GM23248 (cell line): ENCODE data around the gene PIM3. TPM values are rescaled to one million over a fixed set of nuclear protein-coding genes. Genes with fewer than 3 reads are reported as not detected.
"Not testable (repeated sequence)": the region's sequence is repeated elsewhere in the genome, so short reads cannot be mapped to it uniquely, and the experiment has no call there.

Source experiments
- DNase-seq: peaks from one replicate; pipeline ENCODE4 v3.0.0-alpha.2; 2015
- H2AFZ ChIP-seq: fragments of 200-600 bp; sonication (generic); 2 replicates; pipeline ENCODE4 v1.6.1; 2016; ENCODE audit warnings: antibody characterized with exemption
- H3F3A ChIP-seq: fragments of 200-600 bp; sonication (generic); 2 replicates; pipeline ENCODE4 v1.6.1; 2016; ENCODE audit warnings: mild to moderate bottlenecking, antibody characterized with exemption, mixed run types; ENCODE audit not compliant: insufficient read depth
- H3K27ac ChIP-seq: fragments of 200-600 bp; sonication (generic); 2 replicates; pipeline ENCODE4 v1.5.1; 2016; ENCODE audit warnings: mild to moderate bottlenecking
- H3K27me3 ChIP-seq: fragments of 200-600 bp; sonication (generic); replicated peaks from 2 replicates; pipeline ENCODE4 v1.6.1; 2016; ENCODE audit warnings: mild to moderate bottlenecking; ENCODE audit not compliant: insufficient read depth
- H3K36me3 ChIP-seq: fragments of 200-600 bp; sonication (generic); 2 replicates; pipeline ENCODE4 v1.6.1; 2016; ENCODE audit warnings: low read depth, mild to moderate bottlenecking
- H3K4me1 ChIP-seq: fragments of 200-600 bp; sonication (generic); 2 replicates; pipeline ENCODE4 v1.6.1; 2016; ENCODE audit warnings: mild to moderate bottlenecking; ENCODE audit not compliant: insufficient read depth
- H3K4me2 ChIP-seq: fragments of 200-600 bp; sonication (generic); one replicate; pipeline ENCODE4 v1.6.1; 2016; ENCODE audit warnings: mild to moderate bottlenecking; ENCODE audit not compliant: unreplicated experiment
- H3K4me3 ChIP-seq: fragments of 200-600 bp; sonication (generic); 2 replicates; pipeline ENCODE4 v1.5.1; 2016; ENCODE audit warnings: mild to moderate bottlenecking
- H3K79me2 ChIP-seq: fragments of 200-600 bp; sonication (generic); 2 replicates; pipeline ENCODE4 v1.6.1; 2016; ENCODE audit warnings: mild to moderate bottlenecking; ENCODE audit not compliant: insufficient read depth
- H3K9ac ChIP-seq: fragments of 200-600 bp; sonication (generic); 2 replicates; pipeline ENCODE4 v1.6.1; 2016; ENCODE audit warnings: mild to moderate bottlenecking
- H3K9me2 ChIP-seq: fragments of 200-600 bp; sonication (generic); 2 replicates; pipeline ENCODE4 v1.6.1; 2016; ENCODE audit warnings: mixed run types, mild to moderate bottlenecking, moderate library complexity; ENCODE audit not compliant: insufficient read depth
- H3K9me3 ChIP-seq: fragments of 200-600 bp; sonication (generic); one replicate; pipeline ENCODE4 v1.6.1; 2017; ENCODE audit warnings: low read depth
- H4K20me1 ChIP-seq: fragments of 200-600 bp; sonication (generic); 2 replicates; pipeline ENCODE4 v1.6.0; 2016; ENCODE audit not compliant: insufficient read depth
- EZH2 ChIP-seq: fragments of 200-600 bp; sonication (generic); IDR thresholded peaks from 2 replicates; pipeline ENCODE4 v1.6.1; 2018; ENCODE audit warnings: antibody characterized with exemption, mild to moderate bottlenecking; ENCODE audit not compliant: insufficient read depth, poor library complexity, severe bottlenecking
- EZH2phosphoT487 ChIP-seq: fragments of 200-600 bp; sonication (generic); IDR thresholded peaks from 2 replicates; pipeline ENCODE4 v1.6.1; 2018; ENCODE audit warnings: antibody characterized with exemption, moderate library complexity, mild to moderate bottlenecking, low read depth; ENCODE audit not compliant: insufficient read depth
- WGBS, 2 experiments: methylation state at CpG; one replicate each; pipeline ENCODE4 v1.1.6; 2015 to 2017; ENCODE audit warnings: low lambda C conversion rate in 2 of 2, low coverage in 1 of 2; ENCODE audit errors: missing lambda C conversion rate in 2 of 2; 5-methylcytosine and 5-hydroxymethylcytosine counted together
- in situ Hi-C: fragments of 300-500 bp; cut with MboI; formaldehyde crosslinking; loops from 2 replicates; pipeline ENCODE4 v1.15.0; 2020
- polyA plus RNA-seq: library from polyadenylated mRNA; unstranded; fragments of >200 nt; fragmentation: Nextera tagmentation; extraction: Ambion mirVana; gene quantifications from 2 replicates; pipeline ENCODE4 v1.2.1, GENCODE V29; 2016
- total RNA-seq: library from RNA; depleted of rRNA; stranded (reverse); fragments of >200 nt; shearing (Covaris generic); gene quantifications from 2 replicates; pipeline ENCODE4 v1.2.3, GENCODE V29; 2014

PIM3 gene
- total and polyA plus RNA-seq, 2 experiments from 2014 or later = 10.8 to 16.2 TPM

DNA sequence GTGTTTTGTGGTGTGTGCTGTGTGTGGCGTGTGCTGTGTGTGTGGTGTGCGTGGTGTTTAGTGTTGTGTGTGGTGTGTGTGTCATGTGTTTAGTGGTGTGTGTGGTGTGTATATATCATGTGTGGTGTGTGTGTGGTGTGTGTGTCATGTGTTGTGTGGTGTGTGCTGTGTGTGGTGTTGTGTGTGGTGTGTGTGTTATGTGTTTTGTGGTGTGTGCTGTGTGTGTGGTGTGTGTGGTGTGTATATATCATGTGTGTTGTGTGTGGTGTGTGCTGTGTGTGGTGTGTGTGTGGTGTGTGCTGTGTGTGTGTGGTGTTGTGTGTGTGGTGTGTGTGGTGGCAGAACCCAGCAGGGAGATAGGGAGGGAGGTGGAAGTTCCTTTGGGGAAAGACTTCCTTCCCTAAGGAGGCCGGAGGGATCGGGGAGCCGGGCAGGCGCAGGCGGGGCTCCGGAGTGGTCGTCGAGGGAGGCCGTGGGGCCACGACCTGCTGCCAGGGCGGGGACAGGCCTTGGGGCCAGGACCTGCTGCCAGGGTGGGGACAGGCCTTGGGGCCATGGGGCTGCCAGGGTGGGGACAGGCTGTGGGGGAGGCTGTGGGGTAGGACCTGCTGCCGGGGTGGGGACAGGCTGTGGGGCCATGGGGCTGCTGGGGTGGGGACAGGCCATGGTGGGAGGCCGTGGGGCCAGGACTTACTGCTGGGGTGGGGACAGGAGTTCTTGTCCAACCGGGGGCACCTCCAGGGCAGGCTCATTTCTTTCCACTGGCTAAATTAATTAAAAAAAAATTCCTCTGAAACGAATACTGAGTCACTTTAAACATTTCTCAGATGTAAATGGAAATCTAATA is 15.2 kb downstream of the PIM3 start:
- no peak overlapping the region for H3K27ac ChIP-seq
- peaks cover 16% of the 10 kb centered on the region for H3F3A ChIP-seq
- 9 to 14% methylated on average over 13 to 17 of the region's 17 CpGs for WGBS, 2 experiments
- H3K9ac ChIP-seq = no peak overlapping the region
- TF ChIP-seq EZH2 = no peak
- no peak for TF ChIP-seq EZH2phosphoT487
- no peaks in the 10 kb centered on the region for H3K36me3 ChIP-seq
- H3K4me3 ChIP-seq = no peak overlapping the region
- no peaks in the 10 kb centered on the region for H3K4me1 ChIP-seq
- no peaks in the 10 kb centered on the region for H3K27me3 ChIP-seq
- no peaks in the 10 kb centered on the region for H4K20me1 ChIP-seq
- H3K79me2 ChIP-seq = no peaks in the 10 kb centered on the region
- H3K9me3 ChIP-seq = no peaks in the 10 kb centered on the region
- no peaks in the 10 kb centered on the region for H3K9me2 ChIP-seq
- H2AFZ ChIP-seq = no peak overlapping the region
- peak; percentile 28 for DNase-seq
- in situ Hi-C loops = no loop called here
- H3K4me2 ChIP-seq = no peak overlapping the region

DNA sequence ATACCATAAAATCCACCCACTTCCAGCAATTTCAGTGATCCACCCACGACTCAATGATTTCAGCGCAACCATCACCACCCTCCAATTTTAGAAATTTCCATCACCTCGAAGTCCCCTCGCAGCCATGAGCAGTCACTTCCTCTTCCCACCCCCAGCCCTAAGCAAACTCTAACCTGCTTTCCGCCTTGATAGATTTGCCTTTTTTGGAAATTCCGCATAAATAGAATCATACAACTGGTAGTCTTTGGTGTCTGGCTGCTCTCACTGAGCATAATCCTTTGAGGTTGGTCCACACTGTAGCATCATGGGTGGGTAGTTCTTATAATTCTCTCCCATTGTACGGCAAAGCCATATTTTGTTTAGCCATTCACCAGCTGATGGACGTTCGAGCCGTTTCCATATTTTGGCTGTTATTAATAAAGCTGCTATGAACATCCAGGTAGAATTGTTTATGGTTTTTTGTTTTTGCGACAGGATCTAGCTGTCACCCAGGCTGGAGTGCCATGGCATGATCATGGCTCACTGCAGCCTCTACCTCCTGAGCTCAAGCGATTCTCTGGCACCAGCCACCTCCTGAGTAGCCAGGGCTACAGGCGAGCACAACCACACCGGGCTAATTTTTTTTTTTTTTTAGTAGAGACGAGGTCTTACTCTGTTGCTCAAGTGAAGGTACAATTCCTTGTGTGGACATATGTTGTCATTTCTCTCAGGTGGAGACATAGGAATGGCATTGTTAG is 16.0 kb downstream of the PIM3 start:
- Histone ChIP-seq H2AFZ (no peak overlapping the region), H3K27me3 (no peaks in the 10 kb centered on the region), H3K27ac (no peak overlapping the region), H3K36me3 (no peaks in the 10 kb centered on the region), H3K9ac (no peak overlapping the region), H3K9me3 (no peaks in the 10 kb centered on the region), H4K20me1 (no peaks in the 10 kb centered on the region), H3K79me2 (no peaks in the 10 kb centered on the region), H3F3A (peaks cover 16% of the 10 kb centered on the region), H3K4me3 (no peak overlapping the region), H3K9me2 (no peaks in the 10 kb centered on the region), H3K4me2 (no peak overlapping the region), H3K4me1 (no peaks in the 10 kb centered on the region)
- WGBS, 2 experiments = 51 to 56% methylated on average over 15 of the region's 15 CpGs
- in situ Hi-C loops = no loop called here
- no peak for DNase-seq
- TF ChIP-seq EZH2phosphoT487 = no peak
- no peak for TF ChIP-seq EZH2

DNA sequence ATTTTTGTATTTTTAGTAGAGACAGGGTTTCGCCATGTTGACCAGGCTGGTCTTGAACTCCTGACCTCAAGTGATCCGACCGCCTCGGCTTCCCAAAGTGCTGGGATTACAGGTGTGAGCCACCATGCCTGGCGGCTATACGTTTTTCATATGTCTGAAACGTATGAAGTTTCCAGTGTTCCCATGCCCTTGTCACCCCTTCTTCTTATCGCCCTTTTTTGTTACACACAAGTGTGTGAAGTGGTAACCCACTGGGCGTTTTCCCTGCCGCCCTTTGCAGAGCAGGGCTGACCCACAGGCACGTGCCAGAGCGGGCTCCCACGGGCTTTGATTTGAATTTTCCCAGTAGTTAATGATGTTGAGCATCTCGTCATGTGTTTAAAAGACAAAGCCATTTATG is 17.0 kb downstream of the PIM3 start:
- Histone ChIP-seq H3K27ac (no peak overlapping the region), H3K4me2 (no peak overlapping the region), H3F3A (peaks cover 16% of the 10 kb centered on the region), H3K27me3 (0 out of 2 replicates have a peak, but pooled peaks cover under 1% of the 10 kb centered on the region), H3K79me2 (no peaks in the 10 kb centered on the region), H2AFZ (no peak overlapping the region), H3K4me1 (no peaks in the 10 kb centered on the region), H4K20me1 (no peaks in the 10 kb centered on the region), H3K9me2 (no peaks in the 10 kb centered on the region), H3K9ac (no peak overlapping the region), H3K9me3 (no peaks in the 10 kb centered on the region), H3K4me3 (no peak overlapping the region), H3K36me3 (no peaks in the 10 kb centered on the region)
- 61 to 70% methylated on average over 12 to 14 of the region's 14 CpGs for WGBS, 2 experiments
- in situ Hi-C loops = no loop called here
- no peak for DNase-seq
- TF ChIP-seq EZH2 = no peak

DNA sequence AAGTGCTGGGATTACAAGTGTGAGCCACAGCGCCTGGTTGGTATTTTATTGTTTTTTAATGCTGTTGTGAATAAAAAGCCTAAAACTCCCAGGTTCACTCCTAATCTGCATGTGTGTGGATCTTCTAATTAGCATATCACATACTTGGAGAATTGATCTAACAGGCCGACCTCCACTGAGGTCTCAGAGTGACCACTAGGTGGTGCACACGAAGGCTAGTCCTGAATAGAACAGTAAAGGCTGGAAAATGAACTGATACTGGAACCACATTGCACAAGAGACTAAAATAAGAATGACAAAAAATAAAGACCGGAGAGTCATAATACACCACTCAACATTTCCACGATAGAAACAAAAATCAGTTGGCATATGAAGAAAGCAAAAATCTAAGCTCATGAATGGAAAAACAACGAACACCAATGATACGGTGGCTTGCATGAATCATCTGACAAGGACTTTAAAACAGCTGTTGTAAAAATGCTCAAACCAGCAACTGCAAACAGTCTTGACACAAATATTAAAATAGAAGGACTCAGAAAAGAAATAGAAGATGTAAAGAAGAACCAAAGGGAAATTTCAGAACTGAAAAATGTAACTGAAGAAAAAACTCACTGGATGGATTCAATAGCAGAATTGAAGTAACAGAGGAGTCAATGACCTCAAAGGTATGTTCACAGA is 19.2 kb downstream of the PIM3 start:
- no peaks in the 10 kb centered on the region for H4K20me1 ChIP-seq
- H2AFZ ChIP-seq = no peak overlapping the region
- WGBS, 2 experiments = 43 to 44% methylated on average over 7 of the region's 7 CpGs
- no peak overlapping the region for H3K4me2 ChIP-seq
- TF ChIP-seq EZH2phosphoT487 = no peak
- no peak for TF ChIP-seq EZH2
- H3K79me2 ChIP-seq = no peaks in the 10 kb centered on the region
- H3K27ac ChIP-seq = no peak overlapping the region
- peaks cover 16% of the 10 kb centered on the region for H3K27me3 ChIP-seq
- in situ Hi-C loops = no loop called here
- H3K4me1 ChIP-seq = no peaks in the 10 kb centered on the region
- DNase-seq = peak; percentile 59
- H3K4me3 ChIP-seq = no peak overlapping the region
- no peak overlapping the region for H3K9ac ChIP-seq
- H3F3A ChIP-seq = peaks cover 8% of the 10 kb centered on the region; the same call in 1 of the 2 replicates
- no peaks in the 10 kb centered on the region for H3K36me3 ChIP-seq
- H3K9me3 ChIP-seq = no peaks in the 10 kb centered on the region
- no peaks in the 10 kb centered on the region for H3K9me2 ChIP-seq

DNA sequence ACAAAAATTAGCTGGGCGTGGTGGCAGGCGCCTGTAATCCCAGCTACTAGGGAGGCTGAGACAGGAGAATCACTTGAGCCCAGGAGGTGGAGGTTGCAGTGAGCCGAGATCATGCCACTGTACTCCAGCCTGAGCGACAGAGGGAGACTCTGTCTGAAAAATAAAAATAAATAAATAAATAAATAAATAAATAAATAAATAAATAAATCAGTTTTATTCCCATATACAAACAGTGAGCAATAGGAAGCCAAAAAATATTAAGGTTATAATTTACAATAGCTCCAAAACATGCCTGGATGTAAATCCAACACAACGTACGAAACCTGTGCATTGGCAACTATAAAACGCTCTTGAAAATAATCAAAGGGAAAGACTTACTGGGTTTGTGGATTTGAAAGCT is 21.2 kb downstream of the PIM3 start:
- DNase-seq, H4K20me1 ChIP-seq, H3K9me3 ChIP-seq, H2AFZ ChIP-seq, H3K9me2 ChIP-seq, H3K36me3 ChIP-seq, H3K4me3 ChIP-seq, H3K27ac ChIP-seq, H3F3A ChIP-seq, H3K9ac ChIP-seq, H3K4me1 ChIP-seq, H3K79me2 ChIP-seq, H3K4me2 ChIP-seq, in situ Hi-C loops: not testable (repeated sequence)
- 88 to 91% methylated on average over 7 of the region's 7 CpGs for WGBS, 2 experiments
- peaks cover 30% of the 10 kb centered on the region for H3K27me3 ChIP-seq
